GM04503 (cell line): ENCODE results near the gene MAPKAPK2.
"Not testable (repeated sequence)": the region's sequence is repeated elsewhere in the genome, so short reads cannot be mapped to it uniquely, and the experiment has no call there.

ENCODE experiments used
- DNase-seq: peaks from one replicate; pipeline ENCODE4 v3.0.0-alpha.2; 2012; ENCODE audit warnings: low read depth

The MAPKAPK2 gene

DNA sequence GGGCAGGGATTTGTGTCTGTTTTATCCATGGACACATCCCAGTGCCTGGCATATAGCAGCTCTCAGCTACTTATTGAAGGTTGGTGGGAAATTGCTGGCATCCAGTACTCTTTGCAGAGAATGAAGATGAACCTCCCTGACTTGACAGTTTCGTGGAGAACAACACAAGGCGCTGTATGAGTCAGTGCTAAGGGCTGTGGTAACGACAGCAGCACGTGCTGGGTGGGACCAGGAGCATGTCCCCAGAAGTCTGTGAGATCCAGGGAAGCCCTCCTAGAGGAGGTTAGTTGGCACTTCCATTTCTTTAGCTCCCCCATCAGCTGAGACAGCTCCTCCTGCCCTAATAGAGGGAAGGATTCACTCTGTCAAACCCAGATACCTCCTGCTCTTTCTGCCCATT lies 60.0 kb downstream of the MAPKAPK2 start:
- no peak for DNase-seq

DNA sequence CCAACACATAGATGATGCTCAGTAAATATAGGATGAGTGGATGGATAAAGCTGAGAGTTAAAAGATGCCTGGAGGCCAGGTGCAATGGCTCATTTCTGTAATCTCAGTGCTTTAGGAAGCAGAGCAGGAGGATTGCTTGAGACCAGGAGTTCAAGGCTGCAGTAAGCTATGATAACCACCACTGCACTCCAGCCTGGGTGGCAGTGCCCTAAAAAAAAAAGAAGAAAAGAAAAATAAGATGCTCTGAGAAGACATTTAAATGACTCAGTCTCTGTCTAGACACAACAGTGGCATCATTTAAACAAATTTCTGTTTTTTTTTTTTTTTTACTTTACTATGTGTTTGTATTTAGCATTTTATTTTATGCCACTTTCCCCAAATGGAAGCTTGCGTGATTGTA lies 60.6 kb downstream of the MAPKAPK2 start:
- DNase-seq = no peak

DNA sequence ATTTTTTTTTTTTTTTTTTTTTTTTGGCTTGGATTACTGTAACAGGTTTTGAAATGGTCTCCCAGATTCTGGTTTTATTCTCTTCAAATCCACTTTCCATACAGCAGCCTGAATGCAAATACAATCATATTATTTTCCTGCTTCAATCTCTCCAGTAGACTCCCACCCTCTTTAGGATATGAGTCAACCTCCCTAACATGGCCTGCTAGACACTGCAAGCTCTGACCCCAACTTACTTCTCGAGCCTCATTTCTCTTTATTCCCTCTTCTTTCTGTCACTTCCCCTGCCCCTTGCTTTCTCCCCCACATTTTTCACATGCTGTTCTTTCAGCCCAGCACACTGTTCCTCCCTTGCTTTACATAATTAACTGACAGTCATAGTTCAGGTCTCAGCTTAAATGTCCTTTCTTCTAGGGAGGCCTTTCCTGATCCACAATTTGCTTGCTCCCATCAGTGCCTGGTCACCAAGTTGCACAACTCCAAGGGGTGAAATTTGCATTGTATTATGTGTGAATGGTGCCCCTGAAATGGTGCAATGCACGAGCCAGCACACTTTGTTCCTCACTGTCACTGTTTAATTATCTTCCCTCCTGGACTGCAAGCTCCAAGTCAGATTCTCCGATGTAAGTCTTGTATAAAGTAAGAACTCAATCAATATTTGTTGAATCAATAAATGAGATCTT lies 63.8 kb downstream of the MAPKAPK2 start:
- no peak for DNase-seq

DNA sequence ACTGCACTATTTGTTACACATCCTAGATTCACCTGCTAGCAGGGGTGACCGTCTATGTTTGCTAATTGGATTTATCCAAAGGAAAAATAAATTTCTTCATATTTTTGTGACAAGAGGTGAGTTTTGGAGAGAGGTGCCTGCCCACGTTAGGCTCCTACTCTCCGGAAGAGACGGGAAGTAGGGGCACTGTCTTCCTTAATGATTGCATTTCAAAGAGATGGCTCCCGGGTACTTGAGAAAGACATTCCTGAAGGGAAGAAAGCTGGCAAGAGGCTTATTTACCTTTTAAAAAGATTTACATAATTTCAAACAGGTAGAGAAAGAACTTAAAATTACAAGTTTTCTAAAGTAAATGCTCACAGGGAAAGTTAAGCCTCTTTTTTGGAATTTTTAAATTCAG lies 67.2 kb downstream of the MAPKAPK2 start:
- no peak for DNase-seq

DNA sequence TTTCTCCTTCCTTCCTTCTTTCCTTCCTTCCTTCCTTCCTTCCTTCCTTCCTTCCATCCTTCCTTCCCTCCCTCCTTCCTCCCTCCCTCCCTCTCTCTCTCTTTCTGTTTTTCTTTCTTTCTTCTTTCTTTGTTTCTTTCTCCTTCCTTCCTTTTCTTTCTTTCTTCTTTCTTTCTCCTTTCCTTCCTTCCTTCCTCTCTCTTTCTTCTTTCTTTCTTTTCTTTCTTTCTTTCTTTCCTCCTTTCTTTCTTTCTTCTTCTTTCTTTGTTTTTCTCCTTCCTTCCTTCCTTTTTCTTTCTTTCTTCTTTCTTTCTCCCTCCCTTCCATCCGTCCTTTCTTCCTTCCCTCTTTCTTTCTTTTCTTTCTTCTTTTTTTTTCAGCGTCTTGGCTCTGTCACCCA lies 67.8 kb downstream of the MAPKAPK2 start:
- DNase-seq = no peak

DNA sequence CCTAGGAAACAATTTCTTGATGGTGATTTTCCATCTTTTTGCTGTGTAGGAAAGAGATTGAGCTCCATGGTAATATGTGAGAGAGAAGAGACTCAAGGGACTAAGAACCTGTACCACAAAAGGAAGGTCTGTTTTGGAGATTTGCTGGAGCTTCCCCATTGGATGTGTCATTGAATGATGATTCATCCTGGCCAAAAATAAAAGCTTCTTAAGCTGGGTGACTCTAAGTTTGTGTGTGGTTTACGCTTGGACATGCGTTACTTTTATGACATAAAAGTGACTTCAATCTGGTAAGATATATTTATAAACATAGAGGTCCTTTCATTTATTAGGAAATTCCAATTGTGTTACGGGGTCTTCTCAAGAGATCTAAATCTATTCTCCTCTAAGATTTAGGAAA lies 68.4 kb downstream of the MAPKAPK2 start:
- peak; percentile 30 for DNase-seq

DNA sequence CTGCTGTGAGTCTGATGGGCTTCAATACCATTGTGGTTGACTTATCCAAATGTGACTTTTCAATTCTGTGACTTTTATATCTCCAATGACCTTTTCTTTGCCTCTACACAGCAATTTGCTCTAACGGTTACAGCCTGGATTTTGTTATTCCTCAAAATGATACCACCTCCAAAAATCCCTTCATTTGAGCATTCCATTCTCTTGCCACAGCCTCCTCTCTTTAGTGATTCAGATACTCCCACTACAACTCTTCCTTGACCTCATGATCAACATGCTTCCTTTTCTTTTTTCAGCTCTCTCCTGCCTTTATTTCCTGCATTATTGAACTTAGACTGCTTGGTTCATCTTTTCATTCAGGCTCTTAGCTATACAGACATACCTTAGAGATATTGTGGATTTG lies 69.3 kb downstream of the MAPKAPK2 start:
- DNase-seq = peak; percentile 58

DNA sequence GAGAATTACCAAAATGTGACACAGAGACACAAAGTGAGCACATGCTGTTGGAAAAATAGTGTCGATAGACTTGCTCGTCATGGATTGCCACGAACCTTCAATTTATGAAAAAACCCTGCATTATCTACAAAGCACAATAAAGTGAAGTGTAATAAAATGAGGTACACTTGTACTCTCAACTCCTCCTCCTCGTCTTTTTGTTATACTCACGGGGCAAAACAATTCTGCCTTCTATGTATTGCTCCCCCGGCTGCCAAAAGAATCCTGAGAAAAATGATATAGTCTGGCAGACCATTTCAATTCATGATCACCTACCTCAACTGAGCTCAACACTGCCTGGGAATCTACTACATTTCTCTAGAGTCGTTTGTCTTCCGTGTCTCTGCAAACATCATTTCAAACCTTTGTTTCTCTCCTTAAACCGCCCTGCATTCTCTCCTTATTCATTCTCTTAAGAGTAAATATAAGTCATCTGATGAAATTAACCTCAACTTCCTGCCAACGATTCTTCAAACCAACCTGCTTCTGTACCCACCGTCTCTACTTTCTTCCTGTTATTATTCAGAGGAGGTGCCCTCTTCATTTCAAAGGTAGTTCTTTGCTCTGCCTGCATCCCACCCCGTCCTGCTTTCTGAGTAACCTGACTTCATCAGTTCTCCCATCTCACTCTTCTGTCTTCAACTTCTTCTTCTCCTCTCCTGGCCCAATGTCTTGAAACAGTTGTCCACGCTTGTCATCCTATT lies 73.0 kb downstream of the MAPKAPK2 start:
- no peak for DNase-seq

DNA sequence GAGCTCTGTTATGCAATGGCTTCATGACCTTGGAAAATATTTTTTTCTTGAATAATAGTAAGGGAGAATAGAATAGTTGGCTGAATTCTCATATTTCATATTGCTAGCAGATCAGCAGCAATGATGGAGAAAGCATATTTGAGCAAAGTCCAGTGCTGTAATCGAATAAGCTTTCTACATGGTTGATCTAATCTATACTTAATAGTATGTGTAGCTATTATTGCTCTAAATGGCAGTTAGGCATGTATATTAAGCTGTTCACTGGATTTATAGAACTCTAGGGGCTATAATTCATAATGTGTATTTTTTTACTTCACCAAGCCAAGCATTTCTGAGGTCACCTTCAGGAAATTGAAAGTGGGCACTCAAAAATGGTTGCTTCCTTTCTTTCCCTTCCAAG lies 75.9 kb downstream of the MAPKAPK2 start:
- DNase-seq = no peak

DNA sequence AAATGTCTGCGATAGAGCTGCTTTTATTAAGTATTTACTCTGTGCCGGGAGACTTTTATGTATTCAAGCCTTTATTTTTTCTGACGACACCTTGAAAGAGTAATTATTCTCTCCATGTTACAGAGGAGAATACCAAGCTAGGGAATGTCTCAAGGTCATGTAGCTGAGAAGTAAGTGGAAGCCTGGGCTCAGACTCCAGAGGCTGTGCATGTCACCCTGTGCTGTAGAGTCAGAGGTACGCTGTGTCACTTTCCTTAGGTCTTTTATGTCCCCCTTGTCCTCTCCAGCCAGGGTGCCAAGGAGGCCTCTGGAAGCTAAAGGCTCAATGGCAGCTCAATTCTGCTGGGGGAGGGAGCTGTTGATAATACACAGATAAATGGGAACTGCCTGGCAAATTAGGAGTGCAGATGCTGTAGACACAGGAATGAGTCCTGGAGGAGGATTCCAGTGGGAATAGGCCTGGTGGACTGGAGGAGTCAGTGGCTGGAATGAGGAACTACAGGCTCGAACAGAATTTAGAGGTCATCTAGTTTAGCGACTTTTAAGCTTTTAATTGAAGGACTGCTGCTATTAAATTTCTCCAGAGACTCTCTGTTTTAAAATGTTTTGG lies 76.6 kb downstream of the MAPKAPK2 start:
- DNase-seq = no peak

DNA sequence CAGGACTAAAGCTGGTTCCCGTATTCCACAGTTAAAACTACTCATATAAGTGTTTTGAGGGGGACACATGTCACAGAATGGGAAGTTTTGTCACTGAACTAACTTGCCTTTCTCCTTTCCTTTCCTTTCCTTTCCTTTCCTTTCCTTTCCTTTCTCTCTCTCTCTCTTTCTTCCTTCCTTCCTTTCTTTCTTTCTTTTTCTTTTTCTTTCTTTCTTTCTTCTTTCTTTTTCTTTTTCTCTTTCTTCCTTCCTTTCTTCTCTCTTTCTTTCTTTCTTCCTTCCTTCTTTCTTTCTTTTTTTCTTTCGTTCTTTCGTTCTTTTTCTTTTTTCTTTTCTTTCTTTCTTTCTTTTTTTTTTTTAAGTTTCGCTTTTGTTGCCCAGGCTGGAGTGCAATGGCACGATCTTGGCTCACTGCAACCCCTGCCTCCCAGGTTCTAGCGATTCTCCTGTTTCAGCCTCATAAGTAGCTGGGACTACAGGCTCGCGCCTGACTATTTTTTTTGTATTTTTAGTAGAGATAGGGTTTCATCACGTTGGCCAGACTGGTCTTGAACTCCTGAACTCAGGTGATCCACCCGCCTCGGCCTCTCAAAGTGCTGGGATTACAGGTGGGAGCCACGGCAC lies 78.1 kb downstream of the MAPKAPK2 start:
- DNase-seq = not testable (repeated sequence)

DNA sequence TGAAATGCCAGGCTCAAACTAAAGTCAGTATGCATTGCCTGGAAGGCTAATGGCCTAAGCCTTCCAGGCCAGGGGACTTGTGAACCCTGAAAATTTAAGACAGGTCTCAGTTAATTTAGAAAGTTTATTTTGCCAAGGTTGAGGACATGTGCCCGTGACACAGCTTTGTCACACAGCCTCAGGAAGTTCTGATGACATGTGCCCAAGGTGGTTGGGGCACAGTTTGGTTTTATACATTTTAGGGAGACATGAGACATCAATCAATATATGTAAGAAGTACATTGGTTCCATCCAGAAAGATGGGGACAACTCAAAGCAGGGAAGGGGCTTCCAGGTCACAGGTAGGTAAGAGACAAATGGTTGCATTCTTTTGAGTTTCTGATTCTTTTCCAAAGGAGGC lies 81.1 kb downstream of the MAPKAPK2 start:
- not testable (repeated sequence) for DNase-seq

DNA sequence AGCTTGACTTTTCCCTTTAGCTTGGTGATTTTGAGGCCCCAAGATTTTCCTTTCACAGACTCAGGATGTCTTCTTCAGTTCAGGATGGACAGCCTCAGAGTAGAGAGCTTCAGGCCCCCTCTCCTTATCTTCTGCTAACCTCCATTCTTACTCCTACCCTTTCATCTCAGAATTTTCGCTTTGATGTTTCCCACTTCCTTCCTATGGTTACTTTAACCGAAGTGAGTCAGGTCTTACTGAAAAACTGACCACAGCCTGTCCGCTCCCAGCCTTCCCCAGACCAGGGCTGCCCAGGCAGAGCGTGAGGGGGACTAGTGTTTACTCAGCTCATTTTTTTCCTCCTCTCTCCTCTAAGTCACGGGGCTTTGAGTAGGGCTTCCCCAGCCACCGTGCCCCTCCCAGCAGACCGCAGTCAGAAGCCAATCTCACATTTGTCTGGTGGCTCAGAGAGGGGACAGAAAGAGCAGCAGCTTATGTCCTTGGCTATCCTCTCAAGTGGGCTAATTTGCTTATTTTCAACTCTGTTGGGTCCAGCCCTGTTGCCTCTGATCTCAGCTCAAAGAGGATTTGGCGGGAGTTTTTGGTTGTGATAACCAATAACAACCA lies 81.6 kb downstream of the MAPKAPK2 start:
- DNase-seq = peak; percentile 30

DNA sequence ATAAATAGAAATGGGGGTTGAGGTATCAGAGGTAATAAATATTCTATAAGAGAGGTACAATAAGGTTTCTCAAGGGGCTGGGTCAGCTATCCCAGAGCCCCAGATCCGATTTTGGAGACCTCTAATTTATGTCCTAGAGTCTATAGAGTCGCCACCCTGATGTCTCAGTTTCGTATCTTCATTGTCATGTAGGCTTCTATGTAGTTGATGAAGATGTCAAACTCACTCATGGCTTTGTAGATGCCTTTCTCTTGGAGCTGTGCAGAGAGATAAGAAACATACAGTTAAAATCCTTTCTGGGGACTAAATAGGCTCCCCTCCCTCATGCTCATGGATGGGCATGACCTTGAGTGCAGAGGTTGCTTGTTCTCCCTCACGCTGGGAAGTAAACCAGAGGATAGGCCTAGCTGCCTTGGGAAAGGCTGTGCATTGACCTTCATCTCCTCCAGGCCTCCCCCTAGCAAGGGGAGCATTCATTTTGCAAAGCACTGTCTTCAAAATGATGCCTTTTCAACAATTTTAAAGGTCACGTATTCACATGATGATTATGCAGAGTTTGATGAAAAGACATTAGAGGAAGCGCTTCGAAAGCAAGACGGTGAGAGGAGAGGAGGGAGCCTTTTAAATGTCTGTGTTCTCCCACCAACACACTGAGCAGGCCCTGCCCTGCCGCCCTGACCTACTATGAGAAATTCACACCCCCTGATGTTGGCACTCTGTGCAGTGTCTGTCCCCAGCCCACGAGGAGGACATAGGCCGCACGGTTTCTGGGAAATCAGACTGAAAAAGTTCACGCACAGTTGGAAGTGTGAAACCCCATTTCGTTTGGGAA lies 84.0 kb downstream of the MAPKAPK2 start:
- DNase-seq = no peak

DNA sequence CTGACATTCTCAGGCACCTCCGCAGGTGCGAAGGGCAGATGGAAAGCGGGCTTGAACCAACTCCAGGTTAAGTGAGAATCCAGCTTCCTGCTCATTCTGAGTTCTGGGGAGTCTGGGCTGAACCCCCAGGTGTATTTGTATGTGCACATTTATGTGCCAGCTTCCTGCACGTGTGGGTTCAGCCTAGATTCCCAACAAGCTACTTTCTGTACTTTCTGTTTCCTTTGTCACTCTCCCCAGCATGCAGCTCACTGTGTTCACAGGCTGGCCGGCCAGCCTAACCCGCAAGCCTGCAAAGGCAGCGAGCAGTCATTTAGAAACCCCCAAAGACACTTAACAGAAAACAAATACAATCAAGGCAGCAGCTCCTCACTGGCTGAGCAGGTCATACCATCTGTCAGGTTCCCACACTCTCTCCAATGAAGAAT lies 84.6 kb downstream of the MAPKAPK2 start:
- DNase-seq = no peak

DNA sequence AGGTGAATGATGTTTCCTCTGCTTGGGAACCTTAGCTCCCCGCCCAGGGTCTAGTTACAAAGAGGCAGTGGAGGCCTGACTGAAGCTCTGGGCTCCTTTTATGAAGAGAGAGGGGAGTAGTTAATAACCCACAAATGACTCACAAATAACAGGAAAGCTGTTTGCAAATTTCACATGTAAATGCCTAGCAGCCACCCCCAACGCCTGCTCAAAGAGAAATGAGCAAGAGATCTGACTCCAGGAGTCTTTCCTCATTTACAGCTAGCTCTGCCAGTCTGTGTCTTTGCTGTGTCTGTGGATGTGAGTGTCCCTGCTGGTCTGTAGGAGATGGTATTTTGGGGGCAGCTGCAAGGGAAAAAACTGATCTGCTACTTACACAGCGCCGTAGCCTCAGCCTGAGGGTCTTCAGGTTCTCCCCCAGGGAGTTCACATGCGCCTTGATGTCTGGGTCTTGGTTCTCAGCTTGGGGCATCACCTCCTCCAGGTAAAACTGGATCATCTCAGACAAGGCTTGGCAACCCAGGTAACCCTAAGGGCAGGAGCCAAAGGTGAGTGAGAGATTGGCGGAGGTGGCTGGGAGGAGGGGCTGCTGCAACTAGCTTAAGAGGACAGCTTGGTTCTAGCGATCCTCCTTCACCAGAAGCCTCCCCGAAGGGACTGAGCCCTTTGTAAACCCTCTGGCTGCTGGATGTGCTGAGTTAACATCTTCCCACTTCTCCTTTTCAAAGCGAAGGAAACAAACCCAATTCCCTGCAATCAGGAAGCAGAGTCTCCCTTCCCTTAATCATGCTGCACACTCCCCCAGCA lies 86.0 kb downstream of the MAPKAPK2 start, which contains the start of gene IL19:
Gene IL19 (plus strand): TSS at position 243 of the 807 bp plus-strand sequence. CDS start 65,890 bp downstream, outside the sequence.
- no peak for DNase-seq

DNA sequence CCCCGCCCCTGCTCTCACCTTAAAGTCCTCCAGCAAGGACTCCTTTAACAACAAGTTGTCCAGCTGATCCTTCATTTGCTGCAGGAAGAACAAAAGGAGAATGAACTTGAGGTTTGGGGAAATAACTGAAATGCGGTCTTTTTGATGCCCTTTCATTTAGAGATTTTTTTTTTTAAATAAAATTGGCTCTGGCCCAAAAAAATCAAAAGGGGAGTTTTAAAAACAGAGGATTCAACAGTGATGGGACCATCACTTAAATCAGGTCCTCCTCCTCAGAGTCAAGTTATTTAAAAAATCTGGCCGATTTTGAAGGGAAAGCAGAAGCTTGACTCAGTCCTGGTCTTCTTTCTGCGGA lies 86.6 kb downstream of the MAPKAPK2 start:
- DNase-seq = no peak

DNA sequence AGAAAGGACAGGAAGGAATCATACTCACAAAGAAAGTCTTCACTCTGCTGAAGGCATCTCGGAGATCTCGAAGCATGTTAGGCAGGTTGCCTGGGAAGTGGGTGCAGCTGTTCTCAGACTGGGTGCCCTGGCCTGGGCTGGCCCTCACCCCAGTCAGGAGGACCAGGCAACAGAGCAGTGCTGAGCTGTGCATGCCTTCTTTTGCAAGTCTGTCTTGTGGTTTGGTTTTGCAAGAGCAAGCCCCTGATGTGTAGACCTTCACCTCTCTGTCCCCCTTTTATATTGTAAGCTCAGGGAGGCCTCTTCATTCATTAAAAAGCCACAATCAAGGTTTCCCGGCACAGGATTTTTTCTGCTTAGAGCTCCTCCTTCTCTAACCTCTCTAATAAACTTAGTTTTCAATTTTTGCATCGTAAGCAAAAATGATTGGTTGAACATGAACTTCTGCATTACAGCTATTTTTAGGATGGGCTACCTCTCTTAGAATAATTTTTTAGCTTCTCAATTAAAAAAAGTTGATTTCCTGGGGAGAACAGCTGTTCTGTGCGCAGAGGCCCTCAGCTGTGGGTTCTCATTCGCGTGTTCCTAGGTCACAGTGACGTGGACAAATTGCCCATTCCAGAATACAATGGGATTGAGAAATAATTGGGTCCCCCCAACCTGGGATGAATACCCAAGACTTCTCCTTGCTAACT lies 87.7 kb downstream of the MAPKAPK2 start, which contains the start of gene IL10:
Gene IL10 (minus strand): TSS at position 252 of the 695 bp plus-strand sequence. CDS start 59 bp downstream, at position 193.
- DNase-seq = no peak

DNA sequence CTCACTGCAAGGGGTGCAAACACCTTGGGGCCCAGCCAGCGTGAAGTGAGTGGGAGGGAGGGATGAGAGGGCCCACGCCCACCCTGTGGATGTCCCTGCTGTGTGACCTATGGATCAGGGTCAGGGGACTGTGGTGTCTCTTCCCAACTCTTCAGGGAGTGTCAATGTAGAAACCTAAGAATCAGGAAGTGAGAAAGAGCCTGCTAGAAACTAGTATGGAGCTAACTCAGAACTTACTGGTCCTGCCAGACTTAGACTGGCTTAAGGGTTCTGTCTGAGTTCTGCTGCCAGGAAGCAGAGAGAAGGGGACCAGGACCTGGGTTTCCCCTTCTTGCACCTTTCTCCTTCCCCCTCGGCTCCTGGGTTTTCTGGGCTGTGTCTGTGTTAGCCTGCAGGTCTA lies 89.4 kb downstream of the MAPKAPK2 start:
- DNase-seq = no peak

DNA sequence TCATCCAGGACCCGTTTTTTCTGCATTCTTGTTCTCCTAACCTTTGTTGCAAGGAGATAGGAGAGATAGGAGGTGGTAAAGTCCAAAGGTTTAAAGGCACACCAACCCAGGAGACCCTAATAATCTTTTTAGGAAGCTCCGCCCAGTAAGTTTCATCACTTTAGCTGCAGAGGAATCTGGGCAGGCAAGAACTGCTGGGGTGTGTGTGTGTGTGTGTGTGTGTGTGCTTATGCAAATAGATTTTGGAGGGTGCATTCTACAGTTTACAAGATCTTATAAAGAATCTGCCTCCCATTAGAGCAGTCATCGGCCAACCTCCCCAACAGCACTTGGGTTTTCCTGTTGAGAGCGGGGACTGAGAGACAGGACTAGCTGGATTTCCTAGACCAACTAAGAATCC lies 91.5 kb downstream of the MAPKAPK2 start:
- DNase-seq = no peak
